ENCODE measurements around the gene DCAKD. TPM values are rescaled to one million over a fixed set of nuclear protein-coding genes. Genes with fewer than 3 reads are reported as not detected.

DCAKD gene
- total RNA-seq, 1 donor from 2014 or later, result 42.2 TPM

DNA sequence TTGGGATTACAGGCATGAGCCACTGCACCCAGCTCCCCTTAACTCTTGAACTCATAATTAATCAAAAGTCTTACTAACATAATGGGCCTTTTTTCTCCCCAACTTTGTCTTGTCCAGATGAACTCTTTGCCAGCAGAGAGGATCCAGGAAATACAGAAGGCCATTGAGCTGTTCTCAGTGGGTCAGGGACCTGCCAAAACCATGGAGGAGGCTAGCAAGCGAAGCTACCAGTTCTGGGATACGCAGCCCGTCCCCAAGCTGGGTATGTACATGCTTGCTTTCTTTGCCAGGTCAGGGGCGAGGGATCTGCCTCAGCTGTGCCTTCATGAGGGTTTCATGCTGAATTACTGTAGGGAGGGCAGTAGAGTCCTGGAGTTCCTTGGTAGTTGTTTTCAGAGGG, 35.0 kb upstream of the DCAKD start:
- TF ChIP-seq CTCF (IDR thresholded peaks at IDR 0.05), result no peak
- no peaks in the 10 kb centered on the region for H3K9me3 Mint-ChIP-seq (ENCODE audit: unreplicated experiment)
- H3K4me3 Mint-ChIP-seq (ENCODE audit: unreplicated experiment), result no peak overlapping the region
- H3K36me3 Mint-ChIP-seq (ENCODE audit: unreplicated experiment), result peaks cover 28% of the 10 kb centered on the region
- H3K27me3 Mint-ChIP-seq (ENCODE audit: unreplicated experiment), result no peaks in the 10 kb centered on the region
- DNase-seq (ENCODE audit: extremely low spot score, unreplicated experiment), result no peak
- peaks cover 41% of the 10 kb centered on the region for H3K4me1 Mint-ChIP-seq (ENCODE audit: unreplicated experiment)
- H3K27ac Mint-ChIP-seq (ENCODE audit: unreplicated experiment), result peak overlapping the region; percentile 85

DNA sequence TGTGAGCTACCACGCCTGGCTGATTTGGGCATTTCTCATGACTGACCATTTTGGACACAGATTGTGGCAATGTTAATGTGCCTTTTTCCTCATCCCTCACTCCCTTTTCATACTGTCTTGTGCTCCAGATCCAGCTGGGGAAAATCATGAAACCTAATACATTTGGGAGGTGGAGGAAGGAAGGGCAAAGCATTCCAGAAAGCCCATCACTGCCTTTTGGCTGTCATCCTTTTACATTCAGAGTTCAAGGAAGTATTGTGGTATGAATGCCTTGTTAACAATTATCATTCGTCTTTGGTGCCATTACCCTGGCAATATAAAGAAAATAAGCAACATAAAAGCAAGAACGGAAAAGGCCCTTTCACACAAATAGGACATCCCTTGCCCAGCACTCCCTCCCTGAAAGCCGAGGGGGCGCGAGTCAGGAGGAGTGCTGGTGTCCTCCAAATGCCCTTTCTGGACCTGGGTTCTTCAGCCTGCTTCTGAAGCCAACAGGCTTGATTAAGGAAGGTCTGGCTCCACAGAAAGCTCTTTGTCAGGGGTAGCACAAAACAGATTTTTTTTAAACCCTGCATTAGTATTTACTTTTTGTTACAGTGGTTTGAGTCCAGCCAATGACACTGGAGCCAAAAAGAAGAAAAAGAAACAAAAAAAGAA, 29.7 kb upstream of the DCAKD start:
- no peak for DNase-seq (ENCODE audit: extremely low spot score, unreplicated experiment)
- no peaks in the 10 kb centered on the region for H3K27me3 Mint-ChIP-seq (ENCODE audit: unreplicated experiment)
- no peak overlapping the region for H3K4me3 Mint-ChIP-seq (ENCODE audit: unreplicated experiment)
- TF ChIP-seq CTCF (IDR thresholded peaks at IDR 0.05), result no peak
- peaks cover 9% of the 10 kb centered on the region for H3K4me1 Mint-ChIP-seq (ENCODE audit: unreplicated experiment)
- peak overlapping the region; percentile 27 for H3K27ac Mint-ChIP-seq (ENCODE audit: unreplicated experiment)
- no peaks in the 10 kb centered on the region for H3K9me3 Mint-ChIP-seq (ENCODE audit: unreplicated experiment)
- H3K36me3 Mint-ChIP-seq (ENCODE audit: unreplicated experiment), result peaks cover 22% of the 10 kb centered on the region

GRCh38 chr17:45077643-45078042, 26.2 kb upstream of the DCAKD start:
- Mint-ChIP-seq H3K27me3 (ENCODE audit: unreplicated experiment) (no peaks in the 10 kb centered on the region), H3K27ac (ENCODE audit: unreplicated experiment) (peak overlapping the region; percentile 35), H3K4me3 (ENCODE audit: unreplicated experiment) (no peak overlapping the region), H3K9me3 (ENCODE audit: unreplicated experiment) (no peaks in the 10 kb centered on the region), H3K4me1 (ENCODE audit: unreplicated experiment) (peaks cover 15% of the 10 kb centered on the region), H3K36me3 (ENCODE audit: unreplicated experiment) (peaks cover 23% of the 10 kb centered on the region)
- no peak for DNase-seq (ENCODE audit: extremely low spot score, unreplicated experiment)
- TF ChIP-seq CTCF (IDR thresholded peaks at IDR 0.05), result no peak

- H3K27ac Mint-ChIP-seq (ENCODE audit: unreplicated experiment), result peak overlapping the region; percentile 89
- no peak for TF ChIP-seq CTCF (IDR thresholded peaks at IDR 0.05)
- H3K36me3 Mint-ChIP-seq (ENCODE audit: unreplicated experiment), result peaks cover 17% of the 10 kb centered on the region
- no peaks in the 10 kb centered on the region for H3K27me3 Mint-ChIP-seq (ENCODE audit: unreplicated experiment)
- DNase-seq (ENCODE audit: extremely low spot score, unreplicated experiment), result no peak
- H3K4me3 Mint-ChIP-seq (ENCODE audit: unreplicated experiment), result no peak overlapping the region
- H3K4me1 Mint-ChIP-seq (ENCODE audit: unreplicated experiment), result peaks cover 14% of the 10 kb centered on the region
- no peaks in the 10 kb centered on the region for H3K9me3 Mint-ChIP-seq (ENCODE audit: unreplicated experiment)
Observed at GRCh38 chr17:45073414-45074070, 22.1 kb upstream of the DCAKD start.

DNA sequence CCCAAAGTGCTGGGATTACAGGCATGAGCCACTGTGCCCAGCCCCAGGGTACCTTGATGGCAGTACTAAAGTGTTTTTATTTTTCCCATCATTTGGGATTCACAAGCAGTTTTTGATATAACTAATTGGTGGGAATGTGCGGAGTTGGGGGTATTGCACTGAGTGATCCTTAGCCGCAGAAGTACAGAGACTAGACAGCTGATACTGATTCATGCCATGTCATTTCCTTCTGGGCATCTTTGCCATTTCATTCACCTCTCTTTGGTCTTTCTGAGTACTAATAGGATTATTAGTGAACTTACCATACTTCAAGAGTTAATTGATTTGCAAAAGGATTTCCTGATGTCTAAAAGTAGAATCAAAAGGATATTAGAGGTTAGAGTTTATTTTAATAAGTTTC, 19.4 kb upstream of the DCAKD start:
- Mint-ChIP-seq H3K36me3 (ENCODE audit: unreplicated experiment) (peaks cover 19% of the 10 kb centered on the region), H3K27ac (ENCODE audit: unreplicated experiment) (no peak overlapping the region), H3K9me3 (ENCODE audit: unreplicated experiment) (no peaks in the 10 kb centered on the region), H3K4me3 (ENCODE audit: unreplicated experiment) (no peak overlapping the region), H3K4me1 (ENCODE audit: unreplicated experiment) (peaks cover 10% of the 10 kb centered on the region), H3K27me3 (ENCODE audit: unreplicated experiment) (no peaks in the 10 kb centered on the region)
- DNase-seq (ENCODE audit: extremely low spot score, unreplicated experiment), result no peak
- TF ChIP-seq CTCF (IDR thresholded peaks at IDR 0.05), result no peak
